NB4 (cell line): Measurements from ENCODE around the gene FUT3.
"Not testable (repeated sequence)": the region's sequence is repeated elsewhere in the genome, so short reads cannot be mapped to it uniquely, and the experiment has no call there.

Experiments used
- CTCF ChIP-seq: IDR thresholded peaks from one replicate; pipeline ENCODE4 v1.5.1; 2012; ENCODE audit warnings: low read depth, low read length
- MAX ChIP-seq: IDR thresholded peaks from 2 replicates; pipeline ENCODE4 v1.6.1; 2011; ENCODE audit warnings: low read depth, low read length
- POLR2A ChIP-seq: IDR thresholded peaks from 2 replicates; pipeline ENCODE4 v1.6.1; 2011; ENCODE audit warnings: mild to moderate bottlenecking; ENCODE audit not compliant: insufficient read length; ENCODE audit errors: extremely low read depth

- TF ChIP-seq CTCF, POLR2A, MAX: not testable (repeated sequence)
Observed at GRCh38 chr19:5855151-5855550, 3.9 kb upstream of the FUT3 start.
